ENCODE data around the gene MYO18B. TPM values are rescaled to one million over a fixed set of nuclear protein-coding genes. Genes with fewer than 3 reads are reported as not detected.

MYO18B gene
- total RNA-seq, 1 donor from 2014 or later: 0.07 TPM

- no peaks in the 10 kb centered on the region for H3K36me3 ChIP-seq (ENCODE audit: insufficient read depth, low read length)
- no peak overlapping the region for H3K27ac ChIP-seq (ENCODE audit: low read depth, low read length)
- H3K9ac ChIP-seq (ENCODE audit: low read length): no peak overlapping the region
- H3K36me3 Mint-ChIP-seq (ENCODE audit: low read depth, unreplicated experiment): no peaks in the 10 kb centered on the region
- H3K4me1 ChIP-seq (ENCODE audit: insufficient read depth, low read length): no peaks in the 10 kb centered on the region
- no peak overlapping the region for H3K4me3 Mint-ChIP-seq (ENCODE audit: unreplicated experiment)
- no peaks in the 10 kb centered on the region for H3K9me3 ChIP-seq (ENCODE audit: insufficient read depth, low read depth, low read length)
- no peak overlapping the region for H2AFZ ChIP-seq (ENCODE audit: low read depth, low read length)
- no peak for TF ChIP-seq EZH2 (IDR thresholded peaks at IDR 0.05; ENCODE audit: insufficient read depth, low read length)
- no peak for TF ChIP-seq CTCF (IDR thresholded peaks at IDR 0.05; ENCODE audit: insufficient read depth, low read depth, low read length)
- H4K20me1 ChIP-seq (ENCODE audit: insufficient read depth, low read length): no peaks in the 10 kb centered on the region
- no peaks in the 10 kb centered on the region for H3K4me1 Mint-ChIP-seq (ENCODE audit: low read depth, unreplicated experiment)
- no peak overlapping the region for H3K4me2 ChIP-seq (ENCODE audit: low read length)
- H3K27me3 ChIP-seq (ENCODE audit: insufficient read depth, low read length): no peaks in the 10 kb centered on the region
- H3K9me3 Mint-ChIP-seq (ENCODE audit: unreplicated experiment): no peaks in the 10 kb centered on the region
- DNase-seq (ENCODE audit: low read depth): no peak
- peaks cover 34% of the 10 kb centered on the region for H3K27me3 Mint-ChIP-seq (ENCODE audit: low read depth, unreplicated experiment)
- no peak for FAIRE-seq
- no peak overlapping the region for H3K4me3 ChIP-seq (ENCODE audit: insufficient read depth, low read depth, low read length)
- no peak overlapping the region for H3K27ac Mint-ChIP-seq (ENCODE audit: unreplicated experiment)
- no peaks in the 10 kb centered on the region for H3K79me2 ChIP-seq (ENCODE audit: insufficient read depth, low read length)
Observed at GRCh38 chr22:26004477-26004876, 262.5 kb downstream of the MYO18B start.

- Histone ChIP-seq H3K4me1 (ENCODE audit: insufficient read depth, low read length) (no peaks in the 10 kb centered on the region), H3K27ac (ENCODE audit: low read depth, low read length) (no peak overlapping the region), H3K4me3 (ENCODE audit: insufficient read depth, low read depth, low read length) (no peak overlapping the region), H3K9me3 (ENCODE audit: insufficient read depth, low read depth, low read length) (no peaks in the 10 kb centered on the region), H3K27me3 (ENCODE audit: insufficient read depth, low read length) (no peaks in the 10 kb centered on the region), H3K9ac (ENCODE audit: low read length) (no peak overlapping the region), H3K79me2 (ENCODE audit: insufficient read depth, low read length) (no peaks in the 10 kb centered on the region), H3K4me2 (ENCODE audit: low read length) (no peak overlapping the region), H4K20me1 (ENCODE audit: insufficient read depth, low read length) (no peaks in the 10 kb centered on the region), H2AFZ (ENCODE audit: low read depth, low read length) (no peak overlapping the region), H3K36me3 (ENCODE audit: insufficient read depth, low read length) (no peaks in the 10 kb centered on the region)
- Mint-ChIP-seq H3K4me3 (ENCODE audit: unreplicated experiment) (no peak overlapping the region), H3K4me1 (ENCODE audit: low read depth, unreplicated experiment) (no peaks in the 10 kb centered on the region), H3K9me3 (ENCODE audit: unreplicated experiment) (no peaks in the 10 kb centered on the region), H3K27ac (ENCODE audit: unreplicated experiment) (no peak overlapping the region), H3K36me3 (ENCODE audit: low read depth, unreplicated experiment) (no peaks in the 10 kb centered on the region), H3K27me3 (ENCODE audit: low read depth, unreplicated experiment) (peaks cover 30% of the 10 kb centered on the region)
- DNase-seq (ENCODE audit: low read depth) (no peak), FAIRE-seq (no peak)
- TF ChIP-seq EZH2 (IDR thresholded peaks at IDR 0.05; ENCODE audit: insufficient read depth, low read length): no peak
- no peak for TF ChIP-seq CTCF (IDR thresholded peaks at IDR 0.05; ENCODE audit: insufficient read depth, low read depth, low read length)
Observed at GRCh38 chr22:26008587-26008986, 266.6 kb downstream of the MYO18B start.

GRCh38 chr22:26016916-26017315 is 274.9 kb downstream of the MYO18B start:
- no peak for FAIRE-seq
- peaks cover 3% of the 10 kb centered on the region for H3K9me3 ChIP-seq (ENCODE audit: insufficient read depth, low read depth, low read length)
- H3K4me2 ChIP-seq (ENCODE audit: low read length): no peak overlapping the region
- peaks cover 15% of the 10 kb centered on the region for H3K27me3 Mint-ChIP-seq (ENCODE audit: low read depth, unreplicated experiment)
- TF ChIP-seq EZH2 (IDR thresholded peaks at IDR 0.05; ENCODE audit: insufficient read depth, low read length) (no peak), CTCF (IDR thresholded peaks at IDR 0.05; ENCODE audit: insufficient read depth, low read depth, low read length) (no peak)
- H3K4me1 ChIP-seq (ENCODE audit: insufficient read depth, low read length): no peaks in the 10 kb centered on the region
- no peaks in the 10 kb centered on the region for H4K20me1 ChIP-seq (ENCODE audit: insufficient read depth, low read length)
- no peaks in the 10 kb centered on the region for H3K36me3 Mint-ChIP-seq (ENCODE audit: low read depth, unreplicated experiment)
- H3K9me3 Mint-ChIP-seq (ENCODE audit: unreplicated experiment): no peaks in the 10 kb centered on the region
- no peaks in the 10 kb centered on the region for H3K4me1 Mint-ChIP-seq (ENCODE audit: low read depth, unreplicated experiment)
- H3K27ac Mint-ChIP-seq (ENCODE audit: unreplicated experiment): no peak overlapping the region
- no peak overlapping the region for H3K4me3 Mint-ChIP-seq (ENCODE audit: unreplicated experiment)
- no peak overlapping the region for H3K9ac ChIP-seq (ENCODE audit: low read length)
- H3K36me3 ChIP-seq (ENCODE audit: insufficient read depth, low read length): no peaks in the 10 kb centered on the region
- no peak overlapping the region for H2AFZ ChIP-seq (ENCODE audit: low read depth, low read length)
- no peaks in the 10 kb centered on the region for H3K79me2 ChIP-seq (ENCODE audit: insufficient read depth, low read length)
- no peak overlapping the region for H3K4me3 ChIP-seq (ENCODE audit: insufficient read depth, low read depth, low read length)
- no peak overlapping the region for H3K27ac ChIP-seq (ENCODE audit: low read depth, low read length)
- H3K27me3 ChIP-seq (ENCODE audit: insufficient read depth, low read length): no peaks in the 10 kb centered on the region
- no peak for DNase-seq (ENCODE audit: low read depth)

Measured in astrocyte (in vitro differentiated cells and primary cell).